HCT116 (cell line): Measurements from ENCODE around the gene CLASP2. TPM values are rescaled to one million over a fixed set of nuclear protein-coding genes. Genes with fewer than 3 reads are reported as not detected.
A peak's percentile ranks its signal among the peaks of the same experiment; 100 is the strongest.

Source experiments
- ATAC-seq: fragments of 200-7000 bp; cut with Tn5 transposase; 2 replicates; pipeline ENCODE4 v1.9.1; 2020; ENCODE audit warnings: mild to moderate bottlenecking, moderate library complexity
- BruUV-seq: library from RNA; stranded (reverse); fragments of 400-500 nt; replicated peaks from 2 replicates; lab custom pipeline; 2021; lab: Mats Ljungman, UMichigan
- CTCF ChIA-PET: fragments of 300-600 bp; sonication (Branson Sonifier 250); formaldehyde crosslinking; loops from one replicate; lab custom pipeline; 2021; ENCODE audit warnings: antibody characterized with exemption; lab: Charles Lee
- POLR2A ChIA-PET: fragments of 300-600, 350-600 bp; sonication (Branson Sonifier 250); formaldehyde crosslinking; loops from one replicate; lab custom pipeline; 2021; ENCODE audit warnings: antibody characterized with exemption; lab: Charles Lee
- RAD21 ChIA-PET, 2 experiments: fragments of 300-600 bp; sonication (Branson Sonifier 250); formaldehyde crosslinking; loops; one replicate each; lab custom pipeline; 2023; ENCODE audit warnings: low total read pairs in 2 of 2; ENCODE audit not compliant: uncharacterized antibody in 2 of 2, unreplicated experiment in 2 of 2, low non-redundant PET in 1 of 2; lab: Charles Lee
- DNase-seq: peaks from one replicate; pipeline ENCODE4 v3.0.0-alpha.2; 2010; ENCODE audit warnings: low read depth, low spot score
- H2AFZ ChIP-seq: fragments of 200-600 bp; shearing (Covaris generic), sonication (generic); 2 replicates; pipeline ENCODE4 v1.6.1; 2017; ENCODE audit warnings: low read depth, mixed run types, mixed read lengths, antibody characterized with exemption, low read length; ENCODE audit not compliant: poor library complexity, severe bottlenecking
- H3K27ac ChIP-seq: 2 replicates; pipeline ENCODE4 v1.5.1; 2012; ENCODE audit warnings: low read depth, low read length
- H3K27me3 ChIP-seq: fragments of 200-600 bp; sonication (generic); 2 replicates; pipeline ENCODE4 v1.6.1; 2016; ENCODE audit warnings: mixed run types, low read length, mixed read lengths; ENCODE audit not compliant: insufficient read depth
- H3K36me3 ChIP-seq, 2 experiments: fragments of 200-500 bp in 1 of 2; fragments of 200-600 bp in 1 of 2; sonication (Bioruptor generic) in 1 of 2; sonication (generic) in 1 of 2; 2 replicates each; pipeline versions ENCODE4 v1.5.1 to v1.6.1; 2014 to 2016; ENCODE audit warnings: low read length in 2 of 2, inconsistent platforms in 1 of 2, mixed read lengths in 1 of 2, mixed run types in 1 of 2; ENCODE audit not compliant: insufficient read depth in 2 of 2, control insufficient read depth in 1 of 2
- H3K4me1 ChIP-seq, 2 experiments: fragments of 200-600 bp in 1 of 2; sonication (generic) in 1 of 2; 2 replicates each; pipeline versions ENCODE4 v1.5.1 to v1.6.1; 2012 to 2017; ENCODE audit warnings: low read length in 2 of 2, inconsistent platforms in 1 of 2, mild to moderate bottlenecking in 1 of 2, mixed read lengths in 1 of 2, mixed run types in 1 of 2, moderate library complexity in 1 of 2; ENCODE audit not compliant: insufficient read depth in 2 of 2, control insufficient read depth in 1 of 2
- H3K4me2 ChIP-seq: fragments of 200-600 bp; sonication (generic); 2 replicates; pipeline ENCODE4 v1.6.1; 2017; ENCODE audit warnings: mixed run types, low read length, mixed read lengths
- H3K4me3 ChIP-seq, 2 experiments: fragments of 200-600 bp in 1 of 2; sonication (generic) in 1 of 2; replicated peaks in 1 of 2; 2 replicates each; pipeline ENCODE4 v1.5.1; 2011 to 2016; ENCODE audit warnings: low read length in 2 of 2, control low read depth in 1 of 2, low read depth in 1 of 2, mild to moderate bottlenecking in 1 of 2, mixed read lengths in 1 of 2, mixed run types in 1 of 2
- H3K79me2 ChIP-seq: fragments of 200-600 bp; sonication (generic); 2 replicates; pipeline ENCODE4 v1.6.1; 2017; ENCODE audit warnings: mild to moderate bottlenecking, mixed run types, low read length, moderate library complexity, mixed read lengths; ENCODE audit not compliant: insufficient read depth
- H3K9ac ChIP-seq: fragments of 200-600 bp; sonication (generic); 2 replicates; pipeline ENCODE4 v1.6.1; 2016; ENCODE audit warnings: low read length, mixed read lengths
- H3K9me2 ChIP-seq: fragments of 200-600 bp; sonication (generic), shearing (Covaris generic); 2 replicates; pipeline ENCODE4 v1.6.1; 2017; ENCODE audit warnings: mixed run types, mild to moderate bottlenecking, moderate library complexity; ENCODE audit not compliant: insufficient read depth
- H3K9me3 ChIP-seq, 2 experiments: fragments of 200-500 bp in 1 of 2; fragments of 200-600 bp in 1 of 2; sonication (Bioruptor generic) in 1 of 2; sonication (generic) in 1 of 2; 2 replicates each; pipeline ENCODE4 v1.6.1; 2014 to 2017; ENCODE audit warnings: low read length in 2 of 2, mixed read lengths in 2 of 2, inconsistent platforms in 1 of 2, low read depth in 1 of 2, mild to moderate bottlenecking in 1 of 2, mixed run types in 1 of 2, moderate library complexity in 1 of 2; ENCODE audit not compliant: control insufficient read depth in 1 of 2, insufficient read depth in 1 of 2
- H4K20me1 ChIP-seq: fragments of 200-600 bp; sonication (generic), shearing (Covaris generic); 2 replicates; pipeline ENCODE4 v1.6.1; 2017; ENCODE audit warnings: mixed run types, mild to moderate bottlenecking, moderate library complexity; ENCODE audit not compliant: insufficient read depth
- CBX3 ChIP-seq: IDR thresholded peaks from 2 replicates; pipeline ENCODE4 v1.6.1; 2012; ENCODE audit warnings: low read depth
- ELF1 ChIP-seq: IDR thresholded peaks from 2 replicates; pipeline ENCODE4 v1.6.1; 2012; ENCODE audit warnings: low read depth, borderline replicate concordance
- EZH2phosphoT487 ChIP-seq: fragments of 200-600 bp; IDR thresholded peaks from 2 replicates; pipeline ENCODE4 v1.6.1; 2018; ENCODE audit warnings: antibody characterized with exemption, borderline replicate concordance
- JUND ChIP-seq: IDR thresholded peaks from 2 replicates; pipeline ENCODE4 v1.6.1; 2012
- POLR2A ChIP-seq: IDR thresholded peaks from 2 replicates; pipeline ENCODE4 v1.7.0; 2011; ENCODE audit warnings: borderline replicate concordance; ENCODE audit not compliant: insufficient read depth, insufficient read length; ENCODE audit errors: extremely low read depth
- POLR2AphosphoS5 ChIP-seq: IDR thresholded peaks from 2 replicates; pipeline ENCODE4 v1.6.1; 2011; ENCODE audit warnings: mild to moderate bottlenecking, low read depth, low read length, moderate library complexity
- RAD21 ChIP-seq: IDR thresholded peaks from 2 replicates; pipeline ENCODE4 v1.6.1; 2012; ENCODE audit warnings: low read depth, mild to moderate bottlenecking
- SIN3A ChIP-seq: IDR thresholded peaks from 2 replicates; pipeline ENCODE4 v1.6.1; 2012; ENCODE audit warnings: low read depth
- SP1 ChIP-seq: IDR thresholded peaks from 2 replicates; pipeline ENCODE4 v1.6.1; 2012; ENCODE audit warnings: low read depth
- SRF ChIP-seq: IDR thresholded peaks from 2 replicates; pipeline ENCODE4 v1.6.1; 2012; ENCODE audit warnings: low read depth
- YY1 ChIP-seq: IDR thresholded peaks from 2 replicates; pipeline ENCODE4 v1.6.1; 2011; ENCODE audit warnings: low read length, low read depth, moderate library complexity, mild to moderate bottlenecking; ENCODE audit not compliant: insufficient replicate concordance; ENCODE audit errors: extremely low read depth
- ZFX ChIP-seq: fragments of 450-650 bp; IDR thresholded peaks from 2 replicates; pipeline ENCODE4 v1.6.1; 2017
- ZNF274 ChIP-seq: fragments of 200-500 bp; sonication (Bioruptor generic); IDR thresholded peaks from 2 replicates; pipeline ENCODE4 v1.6.1; 2014; ENCODE audit warnings: mild to moderate bottlenecking, low read depth, low read length, inconsistent platforms
- intact Hi-C: fragments of 100-400 bp; cut with micrococcal nuclease; formaldehyde crosslinking; loops from 2 replicates; pipeline ENCODE4 v1.10.0; 2022
- total RNA-seq: library from RNA; stranded (reverse); gene quantifications from one replicate; pipeline ENCODE4 v1.2.1, GENCODE V29; 2021; ENCODE audit not compliant: unreplicated experiment
- TF ChIP-seq, protein P1 (sequence below): IDR thresholded peaks from 2 replicates; pipeline ENCODE4 v1.6.1; 2012

CLASP2 gene
- total RNA-seq, 1 experiment from 2014 or later = 36.3 TPM

DNA sequence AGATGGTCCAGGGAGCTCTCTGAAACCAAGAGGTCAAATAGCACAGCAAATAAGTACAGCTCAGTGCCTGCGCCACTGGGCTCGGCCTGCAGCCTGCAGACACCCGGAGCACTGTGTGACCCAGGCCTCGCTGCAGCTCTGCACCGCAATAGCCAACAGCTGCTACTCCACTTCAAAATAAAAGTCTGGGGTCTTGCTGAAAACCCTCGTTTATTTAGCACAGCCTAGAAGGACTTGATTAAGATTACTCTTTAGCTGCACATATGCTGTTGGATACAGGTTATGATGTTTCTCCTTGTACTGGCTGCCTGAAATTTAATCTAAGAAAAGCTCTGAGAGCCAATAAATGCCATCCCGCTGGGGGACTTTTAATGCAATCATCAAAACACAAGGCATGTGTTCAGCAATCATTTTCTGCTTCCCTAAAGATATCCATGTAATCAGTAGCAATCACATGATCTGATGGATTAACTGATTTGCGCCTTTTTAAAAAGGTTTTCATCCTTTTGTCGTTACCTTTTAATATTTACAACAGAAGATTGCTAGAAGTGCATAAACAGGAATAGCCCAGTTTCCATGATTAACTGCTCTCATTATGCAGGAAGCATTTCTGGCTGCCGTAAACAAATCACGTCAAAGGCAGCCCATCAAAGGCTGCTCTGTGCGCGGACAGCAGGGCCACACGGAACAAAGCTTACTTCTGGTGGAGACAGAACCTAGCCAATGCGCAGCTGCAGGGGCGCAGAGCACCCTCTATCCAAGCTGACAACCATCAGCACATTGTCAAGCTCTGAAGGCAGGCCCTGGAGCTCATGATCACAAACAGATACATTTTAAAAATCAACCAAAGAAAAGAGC lies 58.8 kb downstream of the CLASP2 start:
- intact Hi-C loops = no loop called here
- POLR2A ChIA-PET = no interaction called here
- Histone ChIP-seq H3K4me2 (peak overlapping the region; percentile 11; the same call in 1 of the 2 replicates), H3K4me3 (no peak overlapping the region), H3K36me3 (no peaks in the 10 kb centered on the region), H3K9ac (no peak overlapping the region), H3K79me2 (peaks cover 25% of the 10 kb centered on the region; the same call in 1 of the 2 replicates), H2AFZ (no peak overlapping the region), H3K9me3 (no peaks in the 10 kb centered on the region), H3K27ac (no peak overlapping the region), H3K4me1 (peaks cover 3 to 9% of the 10 kb centered on the region in 2 experiments; a peak in 3 of 4 replicates), H4K20me1 (no peaks in the 10 kb centered on the region), H3K9me2 (no peaks in the 10 kb centered on the region), H3K27me3 (no peaks in the 10 kb centered on the region)
- peak; percentile 70 for ATAC-seq
- DNase-seq = no peak
- CTCF ChIA-PET = no interaction called here
- TF ChIP-seq ZNF274 = no peak
- TF ChIP-seq, protein P1, sequence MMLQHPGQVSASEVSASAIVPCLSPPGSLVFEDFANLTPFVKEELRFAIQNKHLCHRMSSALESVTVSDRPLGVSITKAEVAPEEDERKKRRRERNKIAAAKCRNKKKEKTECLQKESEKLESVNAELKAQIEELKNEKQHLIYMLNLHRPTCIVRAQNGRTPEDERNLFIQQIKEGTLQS = 0 out of 2 replicates have a peak, but pooled peaks have one; percentile 10
- RAD21 ChIA-PET = no interaction called here
- no TSS peak for BruUV-seq

DNA sequence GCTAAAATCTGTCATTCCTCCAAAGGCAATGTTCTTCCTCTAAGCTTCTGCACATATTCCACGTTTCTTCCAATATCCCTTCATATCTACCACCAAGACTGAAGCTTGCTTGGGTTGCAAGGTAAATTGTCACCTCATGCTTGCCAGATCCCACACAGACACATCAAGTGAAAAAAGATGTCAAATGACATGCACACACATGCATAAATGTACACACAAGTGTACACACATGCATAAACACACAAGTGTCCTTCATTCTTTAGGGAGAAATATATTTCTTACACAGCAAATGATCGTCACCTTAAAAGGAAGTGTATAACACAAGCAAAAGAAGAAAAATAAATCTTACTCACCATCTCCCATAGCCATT lies 59.4 kb downstream of the CLASP2 start:
- DNase-seq = no peak
- no TSS peak for BruUV-seq
- ChIA-PET CTCF (no interaction called here), RAD21 (no interaction called here), POLR2A (no interaction called here)
- Histone ChIP-seq H3K9me2 (no peaks in the 10 kb centered on the region), H3K27ac (no peak overlapping the region), H3K4me1 (peaks cover 3 to 7% of the 10 kb centered on the region in 2 experiments; a peak in 2 of 4 replicates), H2AFZ (no peak overlapping the region), H3K9ac (no peak overlapping the region), H4K20me1 (no peaks in the 10 kb centered on the region), H3K27me3 (no peaks in the 10 kb centered on the region), H3K79me2 (peaks cover 29% of the 10 kb centered on the region; the same call in 1 of the 2 replicates), H3K4me3 (no peak overlapping the region), H3K4me2 (peak overlapping the region; percentile 11; the same call in 1 of the 2 replicates), H3K9me3 (no peaks in the 10 kb centered on the region), H3K36me3 (no peaks in the 10 kb centered on the region)
- no peak for TF ChIP-seq ZFX
- TF ChIP-seq EZH2phosphoT487 = no peak
- no peak for TF ChIP-seq POLR2AphosphoS5
- no peak for TF ChIP-seq JUND
- TF ChIP-seq ELF1 = no peak
- TF ChIP-seq YY1 = no peak
- TF ChIP-seq POLR2A = no peak
- TF ChIP-seq SRF = no peak
- no peak for TF ChIP-seq CBX3
- TF ChIP-seq, protein P1 = no peak
- no peak for TF ChIP-seq SIN3A
- TF ChIP-seq RAD21 = no peak
- no peak for TF ChIP-seq SP1
- intact Hi-C loops = no loop called here
- ATAC-seq = no peak
